AG09319 (cell line): ENCODE results near the gene SSB.
"Not testable (repeated sequence)": the region's sequence is repeated elsewhere in the genome, so short reads cannot be mapped to it uniquely, and the experiment has no call there.

Experiments
- DNase-seq: peaks from one replicate; pipeline ENCODE4 v3.0.0-alpha.2; 2010; ENCODE audit warnings: low read depth; ENCODE audit errors: extremely low read depth
- CTCF ChIP-seq: IDR thresholded peaks from 2 replicates; pipeline ENCODE4 v1.5.1; 2011; ENCODE audit warnings: low read depth, mild to moderate bottlenecking, inconsistent platforms, low read length, moderate library complexity

SSB gene

GRCh38 chr2:169839954-169840746 lies 41.5 kb downstream of the SSB start:
- DNase-seq = no peak
- no peak for TF ChIP-seq CTCF

GRCh38 chr2:169840747-169841142 lies 42.1 kb downstream of the SSB start:
- DNase-seq = no peak
- no peak for TF ChIP-seq CTCF

GRCh38 chr2:169841625-169842024 lies 43.0 kb downstream of the SSB start:
- not testable (repeated sequence) for DNase-seq

GRCh38 chr2:169845016-169845415 lies 46.3 kb downstream of the SSB start:
- DNase-seq = no peak
- TF ChIP-seq CTCF = no peak

- not testable (repeated sequence) for DNase-seq
These were observed 50.5 kb downstream of the SSB start for GRCh38 chr2:169848959-169849693.

- no peak for TF ChIP-seq CTCF
- DNase-seq = no peak
These were observed 51.0 kb downstream of the SSB start for GRCh38 chr2:169849710-169850109.

- no peak for DNase-seq
- TF ChIP-seq CTCF = no peak
These were observed 54.5 kb downstream of the SSB start for GRCh38 chr2:169853041-169853668.

GRCh38 chr2:169855281-169856258 lies 56.9 kb downstream of the SSB start:
- not testable (repeated sequence) for DNase-seq
